HepG2 (cell line): Measurements from ENCODE around the gene TOM1L1. TPM values are rescaled to one million over a fixed set of nuclear protein-coding genes. Genes with fewer than 3 reads are reported as not detected.

ENCODE experiments used
- ATAC-seq: fragments of 200-7000 bp; cut with Tn5 transposase; 3 replicates; pipeline ENCODE4 v1.9.1; 2020; ENCODE audit warnings: mild to moderate bottlenecking, moderate library complexity
- BruUV-seq: library from RNA; stranded (reverse); fragments of 400-500 nt; replicated peaks from 2 replicates; lab custom pipeline; 2021; lab: Mats Ljungman, UMichigan
- CTCF ChIA-PET: fragments of 300-600 bp; formaldehyde crosslinking; extraction: SDS; loops from one replicate; lab custom pipeline; 2021; ENCODE audit warnings: low total read pairs, inconsistent platforms, low intra/inter-chr PET ratio; lab: Yijun Ruan, JAX
- POLR2A ChIA-PET: fragments of 350-600 bp; sonication (Branson Sonifier 250); formaldehyde crosslinking; loops from one replicate; lab custom pipeline; 2020; ENCODE audit warnings: antibody characterized with exemption, inconsistent platforms; lab: Yijun Ruan, JAX
- DNase-seq: peaks from one replicate; pipeline ENCODE4 v3.0.0-alpha.2; 2015; ENCODE audit warnings: low spot score
- FAIRE-seq: peaks from 3 replicates; lab custom pipeline; 2011; peaks lifted over from hg19 to GRCh38; lab: Jason Lieb, UNC
- H2AFZ ChIP-seq: one replicate; pipeline ENCODE4 v1.6.1; 2011; ENCODE audit warnings: low read length, inconsistent platforms
- H3K27ac ChIP-seq: fragments of 300-600 bp; 3 replicates; pipeline ENCODE4 v1.8.0; 2011; ENCODE audit warnings: mixed run types, mild to moderate bottlenecking, mixed read lengths, low read length, inconsistent platforms; ENCODE audit not compliant: insufficient read depth; ENCODE audit errors: extremely low read length
- H3K27me3 ChIP-seq, 2 experiments: fragments of 200-600 bp in 1 of 2; 2 replicates in 1 of 2; 3 replicates in 1 of 2; pipeline versions ENCODE4 v1.6.0 to v1.8.0; 2011; ENCODE audit warnings: low read length in 2 of 2, mild to moderate bottlenecking in 2 of 2, moderate library complexity in 2 of 2, inconsistent platforms in 1 of 2; ENCODE audit not compliant: insufficient read depth in 2 of 2, control insufficient read depth in 1 of 2
- H3K36me3 ChIP-seq, 2 experiments: fragments of 200-600 bp in 1 of 2; replicated peaks in 1 of 2; 2 replicates in 1 of 2; 3 replicates in 1 of 2; pipeline versions ENCODE4 v1.5.1 to v1.8.0; 2011; ENCODE audit warnings: low read length in 2 of 2, inconsistent platforms in 1 of 2; ENCODE audit not compliant: insufficient read depth in 2 of 2, control insufficient read depth in 1 of 2
- H3K4me1 ChIP-seq: 2 replicates; pipeline ENCODE4 v1.5.1; 2012; ENCODE audit warnings: low read length, inconsistent platforms; ENCODE audit not compliant: insufficient read depth
- H3K4me2 ChIP-seq: 2 replicates; pipeline ENCODE4 v1.6.0; 2011; ENCODE audit warnings: low read depth, low read length, inconsistent platforms
- H3K4me3 ChIP-seq, 3 experiments: fragments of 200-600 bp in 1 of 3; sonication (generic), shearing (Covaris generic) in 1 of 3; replicated peaks in 1 of 3; 2 replicates each; pipeline ENCODE4 v1.5.1; 2011 to 2016; ENCODE audit warnings: low read length in 3 of 3, inconsistent platforms in 2 of 3, low read depth in 2 of 3, mild to moderate bottlenecking in 2 of 3, control low read depth in 1 of 3, mixed read lengths in 1 of 3; ENCODE audit not compliant: insufficient read depth in 1 of 3
- H3K79me2 ChIP-seq: one replicate; pipeline ENCODE4 v1.6.1; 2011; ENCODE audit warnings: low read length, inconsistent platforms; ENCODE audit not compliant: insufficient read depth
- H3K9ac ChIP-seq: 2 replicates; pipeline ENCODE4 v1.6.0; 2011; ENCODE audit warnings: mild to moderate bottlenecking, low read depth, low read length, inconsistent platforms; ENCODE audit not compliant: insufficient read depth
- H3K9me3 ChIP-seq: 2 replicates; pipeline ENCODE4 v1.5.1; 2012; ENCODE audit warnings: mild to moderate bottlenecking, low read length
- H4K20me1 ChIP-seq: 2 replicates; pipeline ENCODE4 v1.6.0; 2011; ENCODE audit warnings: inconsistent platforms, mild to moderate bottlenecking, low read length, moderate library complexity; ENCODE audit not compliant: insufficient read depth
- MLLT10 ChIP-seq: sonication (generic); formaldehyde crosslinking; IDR thresholded peaks from 2 replicates; pipeline ENCODE4 v1.4.0; 2020; ENCODE audit warnings: missing genetic modification reagents
- SP1 ChIP-seq, 2 experiments: fragments of 450-650 bp in 1 of 2; sonication (generic) in 1 of 2; formaldehyde crosslinking in 1 of 2; IDR thresholded peaks; 2 replicates each; pipeline versions ENCODE4 v1.4.0 to v1.6.1; 2016 to 2020; ENCODE audit warnings: missing genetic modification reagents in 1 of 2
- ZNF747 ChIP-seq: sonication (generic); formaldehyde crosslinking; IDR thresholded peaks from 2 replicates; pipeline ENCODE4 v1.8.1; 2023; ENCODE audit warnings: missing genetic modification reagents, mild to moderate bottlenecking, borderline replicate concordance
- WGBS: methylation state at CpG from one replicate; pipeline ENCODE4 v1.1.6; 2017; ENCODE audit warnings: low lambda C conversion rate; 5-methylcytosine and 5-hydroxymethylcytosine counted together
- in situ Hi-C: cut with HindIII; loops from 2 replicates; pipeline ENCODE4 v1.10.0; 2017; ENCODE audit warnings: low pct_unique_long_range_greater_than_20kb; ENCODE audit not compliant: extremely low pct_ligation_motif_present
- intact Hi-C: fragments of 100-400 bp; cut with micrococcal nuclease; formaldehyde crosslinking; loops from one replicate; pipeline ENCODE4 v1.10.0; 2022; ENCODE audit not compliant: unreplicated experiment
- polyA plus RNA-seq, 8 experiments: library from polyadenylated mRNA; depleted of rRNA in 3 of 8; stranded (reverse) in 7 of 8; unstranded in 1 of 8; fragments of >200 nt; fragmentation: Illumina TruSeq in 4 of 8; extraction: Trizol in 4 of 8; gene quantifications; 2 replicates each; pipeline versions ENCODE4 v1.2.1 to v1.2.3, GENCODE V29; 2011 to 2016; ENCODE audit warnings: low read depth in 4 of 8, missing spikeins in 1 of 8, mixed read lengths in 1 of 8; ENCODE audit not compliant: insufficient read depth in 1 of 8
- total RNA-seq, 5 experiments: library from RNA; depleted of rRNA; stranded (reverse); fragments of >200 nt; fragmentation: Illumina TruSeq; extraction: Trizol; gene quantifications; 2 replicates each; pipeline ENCODE4 v1.2.3, GENCODE V29; 2016; ENCODE audit warnings: low read depth in 1 of 5
- TF ChIP-seq, protein P1 (sequence below), 2 experiments: IDR thresholded peaks; 2 replicates each; pipeline ENCODE4 v1.6.1; 2011 to 2012; ENCODE audit warnings: low read length in 2 of 2, borderline replicate concordance in 1 of 2, low read depth in 1 of 2, mild to moderate bottlenecking in 1 of 2, moderate library complexity in 1 of 2
- TF ChIP-seq, protein P2 (sequence below): IDR thresholded peaks from 2 replicates; pipeline ENCODE4 v1.4.0; 2020; ENCODE audit warnings: mild to moderate bottlenecking, missing genetic modification reagents
- TF ChIP-seq, protein P3 (sequence below): sonication (generic); formaldehyde crosslinking; IDR thresholded peaks from 2 replicates; pipeline ENCODE4 v1.5.1; 2020; ENCODE audit warnings: missing genetic modification reagents, mild to moderate bottlenecking, borderline replicate concordance
- TF ChIP-seq, protein P4 (sequence below): IDR thresholded peaks from 2 replicates; pipeline ENCODE4 v1.6.1; 2016; ENCODE audit warnings: low read depth, borderline replicate concordance

Gene TOM1L1
- total and polyA plus RNA-seq, 2 of the 13 experiments (the other 11 are each of a cell fraction or from before 2014, with no cell fraction given), result 45.3 to 51.3 TPM

DNA sequence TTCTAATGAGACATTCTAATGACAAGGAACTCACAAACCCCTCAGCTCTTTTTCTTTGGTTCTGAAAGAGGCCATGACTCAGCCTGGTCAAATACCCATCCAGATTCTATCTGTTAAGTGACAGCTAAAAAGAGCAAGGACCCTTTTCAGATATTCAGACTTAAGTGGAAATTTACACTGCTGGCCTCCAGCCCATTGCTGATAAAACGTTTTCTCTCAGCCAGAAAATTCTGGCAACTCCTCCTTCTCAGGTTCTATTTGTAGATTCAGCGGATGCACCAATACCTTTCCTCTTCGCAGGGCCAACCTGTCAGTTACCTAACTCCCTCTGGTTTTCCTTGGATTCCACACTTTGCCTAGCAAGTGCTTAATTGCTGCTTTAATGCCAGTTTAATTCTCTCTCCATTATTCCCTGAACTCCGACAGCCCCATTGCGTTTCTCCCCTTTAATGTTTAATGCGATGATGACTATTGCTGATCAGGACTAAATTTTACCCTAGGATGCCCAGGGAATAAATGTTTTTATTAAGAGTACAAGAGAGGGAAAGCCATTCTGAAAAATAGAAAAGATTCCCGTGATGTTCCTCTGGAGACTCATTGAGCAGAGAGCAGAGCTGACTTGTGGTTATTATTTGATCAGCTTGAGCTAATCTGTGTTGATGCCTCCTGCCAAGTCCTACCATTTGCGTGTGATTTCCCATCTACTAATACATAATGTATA, 35.9 kb upstream of the TOM1L1 start:
- Histone ChIP-seq H3K4me1 (no peaks in the 10 kb centered on the region), H3K79me2 (no peaks in the 10 kb centered on the region), H3K27ac (no peak overlapping the region), H3K9ac (no peak overlapping the region), H4K20me1 (no peaks in the 10 kb centered on the region), H3K27me3 (no peaks in the 10 kb centered on the region), H3K36me3 (no peaks in the 10 kb centered on the region), H2AFZ (no peak overlapping the region), H3K4me2 (no peak overlapping the region), H3K9me3 (no peaks in the 10 kb centered on the region), H3K4me3 (no peak overlapping the region)
- in situ Hi-C loops, result no loop called here
- ChIA-PET POLR2A (no interaction called here), CTCF (no interaction called here)
- intact Hi-C loops, result no loop called here
- no peak for DNase-seq
- FAIRE-seq, result no peak
- ATAC-seq, result no peak
- 24% methylated on average over 8 of the region's 8 CpGs for WGBS
- BruUV-seq, result no TSS peak
- TF ChIP-seq ZNF747 (CRISPR knock-in tag), result no peak

DNA sequence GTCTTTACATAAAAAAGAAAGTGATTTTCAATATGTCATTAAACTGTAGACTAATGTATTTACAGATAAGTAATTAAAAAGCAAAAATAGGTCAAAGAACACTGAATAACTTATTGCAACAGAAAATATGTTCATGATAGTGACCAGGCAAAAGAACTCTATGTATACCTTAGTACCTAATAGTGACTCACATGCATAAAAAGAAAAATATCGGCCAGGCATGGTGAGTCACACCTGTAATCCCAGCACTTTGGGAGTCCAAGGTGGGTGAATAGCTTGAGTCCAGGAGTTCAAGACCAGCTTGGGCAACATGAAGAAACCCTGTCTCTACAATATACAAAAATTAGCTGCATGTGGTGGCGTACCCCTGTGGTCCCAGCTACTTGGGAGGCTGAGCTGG, 33.0 kb upstream of the TOM1L1 start:
- H3K4me3 ChIP-seq, result no peak overlapping the region
- no peaks in the 10 kb centered on the region for H3K9me3 ChIP-seq
- no peaks in the 10 kb centered on the region for H3K36me3 ChIP-seq
- no peaks in the 10 kb centered on the region for H4K20me1 ChIP-seq
- DNase-seq (no peak), FAIRE-seq (no peak), ATAC-seq (no peak)
- CTCF ChIA-PET, result no interaction called here
- H3K27me3 ChIP-seq, result no peaks in the 10 kb centered on the region
- 34% methylated on average over 2 of the region's 2 CpGs for WGBS
- intact Hi-C loops (no loop called here), in situ Hi-C loops (no loop called here)
- POLR2A ChIA-PET, result no interaction called here
- no peak overlapping the region for H3K4me2 ChIP-seq
- H2AFZ ChIP-seq, result no peak overlapping the region
- H3K9ac ChIP-seq, result no peak overlapping the region
- TF ChIP-seq, protein P1, sequence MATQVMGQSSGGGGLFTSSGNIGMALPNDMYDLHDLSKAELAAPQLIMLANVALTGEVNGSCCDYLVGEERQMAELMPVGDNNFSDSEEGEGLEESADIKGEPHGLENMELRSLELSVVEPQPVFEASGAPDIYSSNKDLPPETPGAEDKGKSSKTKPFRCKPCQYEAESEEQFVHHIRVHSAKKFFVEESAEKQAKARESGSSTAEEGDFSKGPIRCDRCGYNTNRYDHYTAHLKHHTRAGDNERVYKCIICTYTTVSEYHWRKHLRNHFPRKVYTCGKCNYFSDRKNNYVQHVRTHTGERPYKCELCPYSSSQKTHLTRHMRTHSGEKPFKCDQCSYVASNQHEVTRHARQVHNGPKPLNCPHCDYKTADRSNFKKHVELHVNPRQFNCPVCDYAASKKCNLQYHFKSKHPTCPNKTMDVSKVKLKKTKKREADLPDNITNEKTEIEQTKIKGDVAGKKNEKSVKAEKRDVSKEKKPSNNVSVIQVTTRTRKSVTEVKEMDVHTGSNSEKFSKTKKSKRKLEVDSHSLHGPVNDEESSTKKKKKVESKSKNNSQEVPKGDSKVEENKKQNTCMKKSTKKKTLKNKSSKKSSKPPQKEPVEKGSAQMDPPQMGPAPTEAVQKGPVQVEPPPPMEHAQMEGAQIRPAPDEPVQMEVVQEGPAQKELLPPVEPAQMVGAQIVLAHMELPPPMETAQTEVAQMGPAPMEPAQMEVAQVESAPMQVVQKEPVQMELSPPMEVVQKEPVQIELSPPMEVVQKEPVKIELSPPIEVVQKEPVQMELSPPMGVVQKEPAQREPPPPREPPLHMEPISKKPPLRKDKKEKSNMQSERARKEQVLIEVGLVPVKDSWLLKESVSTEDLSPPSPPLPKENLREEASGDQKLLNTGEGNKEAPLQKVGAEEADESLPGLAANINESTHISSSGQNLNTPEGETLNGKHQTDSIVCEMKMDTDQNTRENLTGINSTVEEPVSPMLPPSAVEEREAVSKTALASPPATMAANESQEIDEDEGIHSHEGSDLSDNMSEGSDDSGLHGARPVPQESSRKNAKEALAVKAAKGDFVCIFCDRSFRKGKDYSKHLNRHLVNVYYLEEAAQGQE (IDR thresholded peaks at IDR 0.05; ENCODE audit: borderline replicate concordance in 1 of 2, low read depth in 1 of 2, low read length in 2 of 2), result no peak
- TF ChIP-seq SP1 (IDR thresholded peaks at IDR 0.05), result no peak
- no peak for TF ChIP-seq SP1 (CRISPR knock-in tag; IDR thresholded peaks at IDR 0.05)
- TF ChIP-seq, protein P2, sequence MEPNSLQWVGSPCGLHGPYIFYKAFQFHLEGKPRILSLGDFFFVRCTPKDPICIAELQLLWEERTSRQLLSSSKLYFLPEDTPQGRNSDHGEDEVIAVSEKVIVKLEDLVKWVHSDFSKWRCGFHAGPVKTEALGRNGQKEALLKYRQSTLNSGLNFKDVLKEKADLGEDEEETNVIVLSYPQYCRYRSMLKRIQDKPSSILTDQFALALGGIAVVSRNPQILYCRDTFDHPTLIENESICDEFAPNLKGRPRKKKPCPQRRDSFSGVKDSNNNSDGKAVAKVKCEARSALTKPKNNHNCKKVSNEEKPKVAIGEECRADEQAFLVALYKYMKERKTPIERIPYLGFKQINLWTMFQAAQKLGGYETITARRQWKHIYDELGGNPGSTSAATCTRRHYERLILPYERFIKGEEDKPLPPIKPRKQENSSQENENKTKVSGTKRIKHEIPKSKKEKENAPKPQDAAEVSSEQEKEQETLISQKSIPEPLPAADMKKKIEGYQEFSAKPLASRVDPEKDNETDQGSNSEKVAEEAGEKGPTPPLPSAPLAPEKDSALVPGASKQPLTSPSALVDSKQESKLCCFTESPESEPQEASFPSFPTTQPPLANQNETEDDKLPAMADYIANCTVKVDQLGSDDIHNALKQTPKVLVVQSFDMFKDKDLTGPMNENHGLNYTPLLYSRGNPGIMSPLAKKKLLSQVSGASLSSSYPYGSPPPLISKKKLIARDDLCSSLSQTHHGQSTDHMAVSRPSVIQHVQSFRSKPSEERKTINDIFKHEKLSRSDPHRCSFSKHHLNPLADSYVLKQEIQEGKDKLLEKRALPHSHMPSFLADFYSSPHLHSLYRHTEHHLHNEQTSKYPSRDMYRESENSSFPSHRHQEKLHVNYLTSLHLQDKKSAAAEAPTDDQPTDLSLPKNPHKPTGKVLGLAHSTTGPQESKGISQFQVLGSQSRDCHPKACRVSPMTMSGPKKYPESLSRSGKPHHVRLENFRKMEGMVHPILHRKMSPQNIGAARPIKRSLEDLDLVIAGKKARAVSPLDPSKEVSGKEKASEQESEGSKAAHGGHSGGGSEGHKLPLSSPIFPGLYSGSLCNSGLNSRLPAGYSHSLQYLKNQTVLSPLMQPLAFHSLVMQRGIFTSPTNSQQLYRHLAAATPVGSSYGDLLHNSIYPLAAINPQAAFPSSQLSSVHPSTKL, result no peak
- TF ChIP-seq, protein P3, sequence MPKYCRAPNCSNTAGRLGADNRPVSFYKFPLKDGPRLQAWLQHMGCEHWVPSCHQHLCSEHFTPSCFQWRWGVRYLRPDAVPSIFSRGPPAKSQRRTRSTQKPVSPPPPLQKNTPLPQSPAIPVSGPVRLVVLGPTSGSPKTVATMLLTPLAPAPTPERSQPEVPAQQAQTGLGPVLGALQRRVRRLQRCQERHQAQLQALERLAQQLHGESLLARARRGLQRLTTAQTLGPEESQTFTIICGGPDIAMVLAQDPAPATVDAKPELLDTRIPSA (CRISPR knock-in tag), result no peak
- TF ChIP-seq MLLT10 (CRISPR knock-in tag), result no peak
- TF ChIP-seq, protein P4, sequence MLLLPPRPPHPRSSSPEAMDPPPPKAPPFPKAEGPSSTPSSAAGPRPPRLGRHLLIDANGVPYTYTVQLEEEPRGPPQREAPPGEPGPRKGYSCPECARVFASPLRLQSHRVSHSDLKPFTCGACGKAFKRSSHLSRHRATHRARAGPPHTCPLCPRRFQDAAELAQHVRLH (CRISPR knock-in tag), result no peak
- H3K4me1 ChIP-seq, result no peaks in the 10 kb centered on the region
- BruUV-seq, result no TSS peak
- H3K79me2 ChIP-seq, result no peaks in the 10 kb centered on the region
- H3K27ac ChIP-seq, result no peak overlapping the region
